Vagina (tissue), 2 donors: ENCODE results near the gene CDKN2A. TPM values are rescaled to one million over a fixed set of nuclear protein-coding genes. Genes with fewer than 3 reads are reported as not detected.
A peak's percentile ranks its signal among the peaks of the same experiment; 100 is the strongest.

Experiments
- DNase-seq, 2 donors: peaks; one replicate each; pipeline ENCODE4 v3.0.0-alpha.2; 2017; ENCODE audit errors: extremely low spot score in 2 of 2
- H3K27ac ChIP-seq: fragments of 200-600 bp; sonication (generic); one replicate; pipeline ENCODE4 v1.5.1; 2019
- H3K27me3 ChIP-seq: fragments of 200-600 bp; sonication (generic); one replicate; pipeline ENCODE4 v1.5.1; 2019
- H3K36me3 ChIP-seq, 2 donors: fragments of 200-600 bp; sonication (generic); one replicate each; pipeline ENCODE4 v1.5.1; 2017 to 2019
- H3K4me1 ChIP-seq: fragments of 200-600 bp; sonication (generic); one replicate; pipeline ENCODE4 v1.5.1; 2019
- H3K4me3 ChIP-seq, 2 donors: fragments of 200-600 bp; sonication (generic); 1 replicate in 1 of 2; 2 replicates in 1 of 2; pipeline ENCODE4 v1.5.1; 2016 to 2019
- H3K9me3 ChIP-seq: fragments of 200-600 bp; sonication (generic); one replicate; pipeline ENCODE4 v1.5.1; 2019
- CTCF ChIP-seq, 3 experiments: fragments of 450-650 bp in 2 of 3; fragments of 200-600 bp in 1 of 3; sonication (generic) in 1 of 3; IDR thresholded peaks; one replicate each; pipeline ENCODE4 v1.5.1; 2017 to 2019; ENCODE audit warnings: antibody characterized with exemption in 3 of 3, mild to moderate bottlenecking in 2 of 3, moderate library complexity in 2 of 3
- POLR2A ChIP-seq, 2 donors: fragments of 450-650 bp; IDR thresholded peaks; one replicate each; pipeline ENCODE4 v1.6.1; 2017; ENCODE audit warnings: antibody characterized with exemption in 2 of 2, mild to moderate bottlenecking in 2 of 2, moderate library complexity in 2 of 2
- POLR2AphosphoS5 ChIP-seq, 2 donors: sonication (generic); formaldehyde crosslinking; IDR thresholded peaks; one replicate each; pipeline ENCODE4 v1.9.0; 2017; ENCODE audit warnings: antibody characterized with exemption in 2 of 2, mild to moderate bottlenecking in 2 of 2, low read depth in 1 of 2; ENCODE audit not compliant: insufficient read depth in 1 of 2
- intact Hi-C: fragments of 100-400 bp; cut with DNase I; formaldehyde crosslinking; loops from one replicate; pipeline ENCODE4 v1.15.1; 2023
- total RNA-seq: library from RNA; depleted of rRNA; stranded (reverse); fragments of >200 nt; gene quantifications from one replicate; pipeline ENCODE4 v1.2.3, GENCODE V29; 2016

The CDKN2A gene
- total RNA-seq, 1 donor from 2014 or later: 25.8 TPM

DNA sequence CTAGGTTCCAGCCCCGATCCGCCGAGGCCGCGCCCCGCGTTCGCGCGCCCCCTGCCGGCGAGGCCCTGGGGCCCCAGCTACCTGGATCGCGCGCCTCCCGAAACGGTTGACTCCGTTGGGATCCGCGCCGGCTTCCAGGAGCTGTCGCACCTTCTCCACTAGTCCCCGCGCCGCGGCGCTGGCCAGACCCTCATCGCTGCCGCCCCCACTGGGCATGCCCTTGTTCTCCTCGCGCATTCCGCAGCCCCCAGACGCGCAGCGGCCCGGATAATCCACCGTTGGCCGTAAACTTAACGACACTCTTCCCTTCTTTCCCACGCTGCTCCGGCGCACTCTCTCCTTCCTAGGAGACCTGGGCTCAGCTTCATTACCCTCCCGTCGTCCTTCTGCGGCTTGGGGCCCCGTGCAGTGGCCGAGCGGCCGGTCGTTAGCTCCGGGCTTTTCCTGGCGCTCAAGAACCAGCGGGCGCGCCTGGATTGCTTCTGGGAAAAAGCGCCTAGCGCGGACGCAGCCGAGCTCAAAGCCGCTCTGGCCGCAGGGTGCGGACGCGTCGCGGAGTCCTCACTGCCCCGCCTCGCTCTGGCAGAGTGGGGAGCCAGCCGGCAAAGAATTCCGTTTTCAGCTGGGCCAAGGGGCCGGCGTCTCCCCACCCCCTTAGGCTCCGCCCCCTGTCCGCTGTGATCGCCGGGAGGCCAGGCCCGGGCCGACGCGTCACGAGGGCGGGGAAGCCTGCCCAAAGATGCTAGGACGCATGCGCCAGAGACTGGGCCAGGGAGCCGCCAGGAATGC, 14.7 kb upstream of the CDKN2A start, which contains the start of gene CDKN2B:
Gene CDKN2B, minus strand, starts transcription at position 589 of the 789 bp plus-strand sequence. Its CDS starts 352 bp downstream, at position 237.
- peaks cover 26% of the 10 kb centered on the region for H3K4me1 ChIP-seq
- TF ChIP-seq CTCF (IDR thresholded peaks at IDR 0.05) (peak; percentile 56 to 83 (median 74)), POLR2AphosphoS5 (IDR thresholded peaks at IDR 0.05; ENCODE audit: insufficient read depth in 1 of 2, low read depth in 1 of 2) (peak; percentile 89 to 92), POLR2A (IDR thresholded peaks at IDR 0.05) (peak in 1 of 2 donors; percentile 27)
- H3K27me3 ChIP-seq: no peaks in the 10 kb centered on the region
- DNase-seq: peak in 1 of 2 donors; percentile 92
- intact Hi-C loops: no loop called here
- H3K36me3 ChIP-seq: peaks cover 0 to 11% of the 10 kb centered on the region in 2 donors
- no peaks in the 10 kb centered on the region for H3K9me3 ChIP-seq
- peak within 1 kb of the TSS; percentile 93 for H3K27ac ChIP-seq
- H3K4me3 ChIP-seq: peak within 1 kb of the TSS; percentile 62 to 78

DNA sequence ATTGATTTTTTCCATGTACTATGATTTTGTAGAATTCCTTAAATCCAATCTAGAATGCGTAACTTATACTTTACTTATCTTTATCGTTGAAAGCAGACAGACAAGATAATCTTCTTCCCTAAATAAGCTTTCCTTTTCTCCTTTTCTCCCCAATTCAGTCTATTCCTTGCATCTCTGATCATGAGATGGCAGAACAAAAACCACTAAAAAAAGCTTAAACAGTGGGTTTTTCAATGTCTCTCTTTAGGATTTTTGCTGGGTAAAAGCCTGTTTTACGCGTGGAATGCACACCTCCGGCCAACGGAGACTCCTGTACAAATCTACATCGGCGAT, 14.2 kb upstream of the CDKN2A start:
- peak overlapping the region; percentile 93 for H3K27ac ChIP-seq
- H3K9me3 ChIP-seq: no peaks in the 10 kb centered on the region
- H3K27me3 ChIP-seq: no peaks in the 10 kb centered on the region
- no peak for DNase-seq
- peaks cover 0 to 14% of the 10 kb centered on the region in 2 donors for H3K36me3 ChIP-seq
- TF ChIP-seq POLR2AphosphoS5 (IDR thresholded peaks at IDR 0.05; ENCODE audit: insufficient read depth in 1 of 2, low read depth in 1 of 2): no peak
- no peak for TF ChIP-seq POLR2A (IDR thresholded peaks at IDR 0.05)
- no peak for TF ChIP-seq CTCF (IDR thresholded peaks at IDR 0.05)
- peaks cover 26% of the 10 kb centered on the region for H3K4me1 ChIP-seq
- intact Hi-C loops: no loop called here
- H3K4me3 ChIP-seq: peak overlapping the region; percentile 62 to 78

DNA sequence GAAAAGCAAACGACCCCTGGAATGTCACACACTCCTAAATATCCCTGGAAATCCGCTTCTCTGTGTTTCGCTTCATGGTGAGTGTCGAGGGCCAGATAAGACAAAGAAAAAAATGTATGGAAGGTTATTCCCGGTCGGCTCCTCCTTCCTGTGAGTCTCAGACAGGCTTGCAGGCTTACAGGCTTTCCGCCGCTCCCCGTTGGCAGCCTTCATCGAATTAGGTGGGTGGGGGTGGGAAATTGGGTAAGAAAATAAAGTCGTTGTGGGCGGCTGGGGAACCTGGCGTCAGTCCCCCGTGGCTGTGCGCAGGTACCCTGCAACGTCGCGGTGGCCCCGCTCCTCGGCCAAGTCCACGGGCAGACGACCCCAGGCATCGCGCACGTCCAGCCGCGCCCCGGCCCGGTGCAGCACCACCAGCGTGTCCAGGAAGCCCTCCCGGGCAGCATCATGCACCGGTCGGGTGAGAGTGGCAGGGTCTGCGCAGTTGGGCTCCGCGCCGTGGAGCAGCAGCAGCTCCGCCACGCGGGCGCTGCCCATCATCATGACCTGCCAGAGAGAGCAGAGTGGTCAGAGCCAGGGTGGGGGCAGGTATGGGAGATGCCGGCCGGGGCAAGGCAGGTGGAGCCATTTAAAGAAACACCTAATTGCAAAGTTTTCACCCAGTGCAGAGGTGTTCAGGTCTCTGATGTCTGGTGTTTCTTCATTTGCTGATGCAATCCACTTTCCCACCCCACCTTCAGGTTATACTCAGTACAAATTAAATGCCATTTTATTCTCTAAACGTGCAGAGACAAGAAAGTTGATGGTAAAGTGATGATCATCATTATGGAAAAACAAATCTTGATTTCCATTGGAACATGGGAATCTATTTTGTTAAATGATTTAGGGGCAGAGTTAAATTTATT, 11.8 kb upstream of the CDKN2A start:
- TF ChIP-seq POLR2AphosphoS5 (IDR thresholded peaks at IDR 0.05; ENCODE audit: insufficient read depth in 1 of 2, low read depth in 1 of 2): no peak
- TF ChIP-seq CTCF (IDR thresholded peaks at IDR 0.05): no peak
- TF ChIP-seq POLR2A (IDR thresholded peaks at IDR 0.05): no peak
- Histone ChIP-seq H3K36me3 (peaks cover 0 to 14% of the 10 kb centered on the region in 2 donors), H3K4me1 (peaks cover 26% of the 10 kb centered on the region), H3K9me3 (no peaks in the 10 kb centered on the region), H3K27ac (no peak overlapping the region), H3K27me3 (no peaks in the 10 kb centered on the region), H3K4me3 (peak overlapping the region in 1 of 2 donors; percentile 17)
- no peak for DNase-seq
- intact Hi-C loops: no loop called here

DNA sequence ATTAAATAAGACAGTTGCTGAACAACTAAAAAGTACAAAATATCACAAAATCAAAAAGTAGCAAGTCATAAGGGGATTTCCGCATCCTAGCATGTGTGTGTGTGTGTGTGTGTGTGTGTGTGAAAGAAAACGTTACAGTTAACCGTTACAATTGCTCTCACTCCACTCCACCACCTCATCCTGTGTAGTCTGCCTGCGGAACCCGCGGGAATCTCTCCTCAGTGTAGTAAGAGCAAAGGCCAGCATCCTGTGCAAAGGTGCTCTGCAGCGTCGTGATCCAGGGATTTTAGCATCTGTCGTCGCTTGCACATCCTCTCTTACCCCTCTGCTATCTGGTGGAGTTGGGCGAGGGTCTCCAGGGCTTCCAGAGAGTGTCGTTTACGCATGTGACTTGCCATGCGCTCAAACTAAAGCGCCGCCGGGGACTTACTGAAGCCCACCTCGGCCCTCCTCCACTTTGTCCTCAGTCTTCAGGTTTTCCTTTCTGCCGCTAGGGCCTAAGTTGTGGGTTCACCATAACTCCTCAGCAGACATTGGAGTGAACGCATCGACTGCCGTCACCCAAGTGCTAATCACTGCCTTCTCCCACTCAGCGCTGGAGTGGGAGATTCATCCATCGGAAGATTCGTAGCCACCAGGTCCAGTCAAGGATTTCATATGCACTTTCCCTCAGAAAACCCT, 11.0 kb upstream of the CDKN2A start:
- Histone ChIP-seq H3K36me3 (peaks cover 0 to 14% of the 10 kb centered on the region in 2 donors), H3K4me1 (peaks cover 26% of the 10 kb centered on the region), H3K9me3 (no peaks in the 10 kb centered on the region), H3K27ac (no peak overlapping the region), H3K4me3 (peak overlapping the region in 1 of 2 donors; percentile 17), H3K27me3 (no peaks in the 10 kb centered on the region)
- intact Hi-C loops: no loop called here
- no peak for DNase-seq
- no peak for TF ChIP-seq POLR2AphosphoS5 (IDR thresholded peaks at IDR 0.05; ENCODE audit: insufficient read depth in 1 of 2, low read depth in 1 of 2)

DNA sequence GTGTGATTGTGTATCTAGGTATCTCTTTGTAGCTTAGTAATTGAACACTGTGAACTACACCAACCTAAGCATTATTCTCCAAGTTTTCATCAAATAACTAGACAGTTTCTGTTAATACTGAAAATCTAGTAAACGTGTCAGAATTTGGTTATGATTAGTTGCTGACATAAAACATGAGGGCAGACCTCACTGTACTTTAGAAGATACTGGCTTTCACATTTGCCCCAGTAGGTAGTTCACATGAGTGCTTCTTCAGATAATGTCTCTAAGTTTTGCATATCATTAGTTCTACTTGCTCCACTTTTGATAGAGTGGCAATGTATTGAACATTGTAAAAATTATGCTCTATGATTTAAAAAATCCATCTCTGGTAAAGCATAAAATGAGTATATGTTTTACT, 7.8 kb upstream of the CDKN2A start:
- no peak overlapping the region for H3K27ac ChIP-seq
- no peaks in the 10 kb centered on the region for H3K27me3 ChIP-seq
- no peak for DNase-seq
- H3K9me3 ChIP-seq: no peaks in the 10 kb centered on the region
- TF ChIP-seq CTCF (IDR thresholded peaks at IDR 0.05) (no peak), POLR2A (IDR thresholded peaks at IDR 0.05) (no peak), POLR2AphosphoS5 (IDR thresholded peaks at IDR 0.05; ENCODE audit: insufficient read depth in 1 of 2, low read depth in 1 of 2) (no peak)
- peaks cover 0 to 14% of the 10 kb centered on the region in 2 donors for H3K36me3 ChIP-seq
- H3K4me1 ChIP-seq: peaks cover 6% of the 10 kb centered on the region
- intact Hi-C loops: no loop called here
- H3K4me3 ChIP-seq: no peak overlapping the region
